PC-9 (cell line): ENCODE data around the gene EPDR1.
A peak's percentile ranks its signal among the peaks of the same experiment; 100 is the strongest.

ENCODE experiments used
- EZH2 ChIP-seq: fragments of 200-600 bp; sonication (generic); IDR thresholded peaks from 2 replicates; pipeline ENCODE4 v1.8.0; 2017; ENCODE audit warnings: antibody characterized with exemption, low read depth
- TF ChIP-seq, protein P1 (sequence below): fragments of 200-600 bp; sonication (generic); conservative IDR thresholded peaks from 2 replicates; pipeline ENCODE4 v1.6.1; 2017; ENCODE audit warnings: mixed run types, antibody characterized with exemption, mild to moderate bottlenecking, moderate library complexity

DNA sequence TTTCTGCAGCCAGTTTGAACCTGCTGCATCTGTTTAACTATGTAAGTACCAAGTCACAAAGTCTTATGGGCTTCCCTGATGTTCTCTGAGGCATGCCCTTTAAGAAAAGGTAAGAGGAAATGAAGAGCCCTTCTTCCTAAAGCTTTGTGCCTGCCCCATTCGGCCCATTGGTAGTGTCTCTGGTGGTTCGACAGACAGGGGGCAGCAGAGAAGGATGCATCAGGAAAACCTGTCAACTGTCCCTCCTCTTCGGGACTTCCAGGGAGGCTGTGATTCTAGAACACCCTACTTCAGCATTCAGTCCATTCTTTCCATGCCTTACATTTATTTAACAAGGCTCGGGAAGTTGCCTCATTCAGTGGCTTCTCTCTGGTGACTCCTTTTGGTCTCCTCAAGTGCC is 1.9 kb upstream of the EPDR1 start:
- TF ChIP-seq, protein P1, sequence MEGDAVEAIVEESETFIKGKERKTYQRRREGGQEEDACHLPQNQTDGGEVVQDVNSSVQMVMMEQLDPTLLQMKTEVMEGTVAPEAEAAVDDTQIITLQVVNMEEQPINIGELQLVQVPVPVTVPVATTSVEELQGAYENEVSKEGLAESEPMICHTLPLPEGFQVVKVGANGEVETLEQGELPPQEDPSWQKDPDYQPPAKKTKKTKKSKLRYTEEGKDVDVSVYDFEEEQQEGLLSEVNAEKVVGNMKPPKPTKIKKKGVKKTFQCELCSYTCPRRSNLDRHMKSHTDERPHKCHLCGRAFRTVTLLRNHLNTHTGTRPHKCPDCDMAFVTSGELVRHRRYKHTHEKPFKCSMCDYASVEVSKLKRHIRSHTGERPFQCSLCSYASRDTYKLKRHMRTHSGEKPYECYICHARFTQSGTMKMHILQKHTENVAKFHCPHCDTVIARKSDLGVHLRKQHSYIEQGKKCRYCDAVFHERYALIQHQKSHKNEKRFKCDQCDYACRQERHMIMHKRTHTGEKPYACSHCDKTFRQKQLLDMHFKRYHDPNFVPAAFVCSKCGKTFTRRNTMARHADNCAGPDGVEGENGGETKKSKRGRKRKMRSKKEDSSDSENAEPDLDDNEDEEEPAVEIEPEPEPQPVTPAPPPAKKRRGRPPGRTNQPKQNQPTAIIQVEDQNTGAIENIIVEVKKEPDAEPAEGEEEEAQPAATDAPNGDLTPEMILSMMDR, result 0 out of 2 replicates have a peak, but pooled peaks have one; percentile 27
- no peak for TF ChIP-seq EZH2
